HUES6 (cell line): ENCODE results near the gene TAF1B.
"Not testable (repeated sequence)": the region's sequence is repeated elsewhere in the genome, so short reads cannot be mapped to it uniquely, and the experiment has no call there.

ENCODE experiments used
- H3K27ac ChIP-seq: 2 replicates; pipeline ENCODE4 v1.7.0; 2013; ENCODE audit warnings: low read depth, mild to moderate bottlenecking, low read length, inconsistent platforms
- H3K27me3 ChIP-seq: 2 replicates; pipeline ENCODE4 v1.6.1; 2013; ENCODE audit warnings: low read length; ENCODE audit not compliant: control insufficient read depth, insufficient read depth
- H3K36me3 ChIP-seq: 2 replicates; pipeline ENCODE4 v1.6.1; 2013; ENCODE audit warnings: low read length; ENCODE audit not compliant: control insufficient read depth, insufficient read depth
- H3K4me1 ChIP-seq: 2 replicates; pipeline ENCODE4 v1.6.1; 2013; ENCODE audit warnings: low read length; ENCODE audit not compliant: control insufficient read depth, insufficient read depth
- H3K4me3 ChIP-seq: 2 replicates; pipeline ENCODE4 v1.5.1; 2013; ENCODE audit warnings: low read depth, low read length
- H3K9ac ChIP-seq: one replicate; pipeline ENCODE4 v1.6.1; 2013; ENCODE audit warnings: mild to moderate bottlenecking, low read length
- H3K9me3 ChIP-seq: 2 replicates; pipeline ENCODE4 v1.6.1; 2013; ENCODE audit warnings: low read depth, low read length; ENCODE audit not compliant: control insufficient read depth, insufficient read depth

TAF1B gene

DNA sequence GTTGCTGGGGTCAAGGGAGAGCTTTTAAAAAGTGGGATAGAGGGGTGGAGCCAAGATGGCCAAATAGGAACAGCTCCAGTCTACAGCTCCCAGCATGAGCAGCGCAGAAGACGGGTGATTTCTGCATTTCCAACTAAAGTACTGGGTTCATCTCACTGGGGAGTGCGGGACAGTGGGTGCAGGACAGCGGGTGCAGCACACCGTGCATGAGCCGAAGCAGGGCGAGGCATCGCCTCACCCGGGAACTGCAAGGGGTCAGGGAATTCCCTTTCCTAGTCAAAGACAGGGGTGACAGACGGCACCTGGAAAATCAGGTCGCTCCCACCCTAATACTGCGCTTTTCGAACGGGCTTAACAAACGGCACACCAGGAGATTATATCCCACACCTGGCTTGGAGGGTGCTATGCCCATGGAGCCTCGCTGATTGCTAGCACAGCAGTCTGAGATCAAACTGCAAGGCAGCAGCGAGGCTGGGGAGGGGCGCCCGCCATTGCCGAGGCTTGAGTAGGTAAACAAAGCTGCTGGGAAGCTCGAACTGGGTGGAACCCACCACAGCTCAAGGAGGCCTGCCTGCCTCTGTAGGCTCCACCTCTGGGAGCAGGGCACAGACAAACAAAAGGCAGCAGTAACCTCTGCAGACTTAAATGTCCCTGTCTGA is 17.8 kb downstream of the TAF1B start:
- not testable (repeated sequence) for H3K4me3 ChIP-seq, H3K27me3 ChIP-seq, H3K4me1 ChIP-seq, H3K9ac ChIP-seq, H3K27ac ChIP-seq
- Histone ChIP-seq H3K9me3 (peaks cover 54% of the 10 kb centered on the region), H3K36me3 (peaks cover 50% of the 10 kb centered on the region)

DNA sequence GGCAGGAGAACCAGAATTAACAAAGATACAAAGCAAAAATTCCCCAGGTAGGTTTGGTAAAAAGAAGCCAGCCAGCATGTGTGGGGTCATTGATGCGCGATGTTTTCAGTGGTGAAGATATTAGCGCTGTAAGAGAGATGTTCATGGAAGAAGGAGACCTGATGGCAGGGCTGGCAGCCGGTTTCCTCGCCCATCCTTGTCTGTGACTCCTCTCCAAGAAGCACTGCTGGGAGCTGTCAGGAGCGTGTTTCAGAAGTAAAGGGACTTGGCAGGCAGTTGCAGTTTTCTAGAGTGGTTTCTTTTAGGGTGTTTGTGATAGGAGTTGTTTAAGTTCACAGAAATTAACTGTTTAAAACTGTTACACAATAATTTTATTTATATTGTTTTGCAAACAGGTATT is 24.6 kb downstream of the TAF1B start:
- no peak overlapping the region for H3K4me3 ChIP-seq
- H3K27ac ChIP-seq = no peak overlapping the region
- H3K9me3 ChIP-seq = no peaks in the 10 kb centered on the region
- no peak overlapping the region for H3K9ac ChIP-seq
- H3K4me1 ChIP-seq = no peaks in the 10 kb centered on the region
- H3K36me3 ChIP-seq = peaks cover 42% of the 10 kb centered on the region
- no peaks in the 10 kb centered on the region for H3K27me3 ChIP-seq

DNA sequence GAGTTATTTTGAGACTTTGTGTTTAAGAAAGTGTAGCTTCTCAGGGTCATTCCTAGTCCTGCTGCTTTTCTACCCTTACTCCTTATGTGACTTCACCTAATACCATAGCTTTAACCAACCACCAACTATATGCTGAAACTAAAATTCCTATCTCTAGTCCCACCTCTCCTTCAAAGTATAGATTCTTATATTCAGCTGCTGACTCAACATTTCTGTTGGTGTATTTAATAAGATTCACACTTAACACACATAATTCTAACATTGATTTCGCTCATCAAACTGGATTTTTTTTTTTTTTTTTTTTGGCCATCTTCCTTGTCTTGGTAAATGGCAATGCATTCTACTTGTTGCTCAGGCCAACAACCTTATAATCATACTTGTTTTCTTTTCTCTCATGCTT is 30.1 kb downstream of the TAF1B start:
- Histone ChIP-seq H3K4me3 (no peak overlapping the region), H3K27ac (no peak overlapping the region), H3K9me3 (no peaks in the 10 kb centered on the region), H3K4me1 (peaks cover 7% of the 10 kb centered on the region), H3K27me3 (no peaks in the 10 kb centered on the region), H3K36me3 (peaks cover 77% of the 10 kb centered on the region), H3K9ac (no peak overlapping the region)

DNA sequence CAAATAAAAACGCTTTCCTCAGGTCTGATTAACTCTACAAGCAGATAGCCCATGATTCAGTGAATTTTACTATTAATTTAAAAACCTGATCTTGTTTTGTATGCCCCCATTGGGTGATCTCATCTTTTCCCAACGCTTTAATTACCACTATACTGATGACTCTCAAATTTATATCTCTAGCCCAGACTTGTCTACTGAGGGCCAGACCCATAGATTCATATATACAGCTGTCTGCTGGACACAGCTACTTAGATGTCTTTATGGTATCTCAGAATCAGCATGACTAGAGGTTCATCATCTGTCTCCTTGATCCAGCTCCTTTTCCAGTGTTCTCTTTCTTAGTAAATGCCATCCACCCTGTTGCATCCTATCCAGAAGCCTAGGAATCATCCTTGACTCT is 33.8 kb downstream of the TAF1B start:
- Histone ChIP-seq H3K36me3 (peaks cover 62% of the 10 kb centered on the region), H3K9ac (no peak overlapping the region), H3K9me3 (no peaks in the 10 kb centered on the region), H3K27me3 (no peaks in the 10 kb centered on the region), H3K4me1 (peaks cover 7% of the 10 kb centered on the region), H3K4me3 (no peak overlapping the region), H3K27ac (no peak overlapping the region; the same call in 1 of the 2 replicates)

- Histone ChIP-seq H3K36me3 (peaks cover 62% of the 10 kb centered on the region), H3K9me3 (no peaks in the 10 kb centered on the region), H3K27me3 (no peaks in the 10 kb centered on the region), H3K4me3 (no peak overlapping the region), H3K4me1 (peaks cover 7% of the 10 kb centered on the region), H3K27ac (no peak overlapping the region; the same call in 1 of the 2 replicates), H3K9ac (no peak overlapping the region)
These were observed 34.5 kb downstream of the TAF1B start for GRCh38 chr2:9877726-9878125.

DNA sequence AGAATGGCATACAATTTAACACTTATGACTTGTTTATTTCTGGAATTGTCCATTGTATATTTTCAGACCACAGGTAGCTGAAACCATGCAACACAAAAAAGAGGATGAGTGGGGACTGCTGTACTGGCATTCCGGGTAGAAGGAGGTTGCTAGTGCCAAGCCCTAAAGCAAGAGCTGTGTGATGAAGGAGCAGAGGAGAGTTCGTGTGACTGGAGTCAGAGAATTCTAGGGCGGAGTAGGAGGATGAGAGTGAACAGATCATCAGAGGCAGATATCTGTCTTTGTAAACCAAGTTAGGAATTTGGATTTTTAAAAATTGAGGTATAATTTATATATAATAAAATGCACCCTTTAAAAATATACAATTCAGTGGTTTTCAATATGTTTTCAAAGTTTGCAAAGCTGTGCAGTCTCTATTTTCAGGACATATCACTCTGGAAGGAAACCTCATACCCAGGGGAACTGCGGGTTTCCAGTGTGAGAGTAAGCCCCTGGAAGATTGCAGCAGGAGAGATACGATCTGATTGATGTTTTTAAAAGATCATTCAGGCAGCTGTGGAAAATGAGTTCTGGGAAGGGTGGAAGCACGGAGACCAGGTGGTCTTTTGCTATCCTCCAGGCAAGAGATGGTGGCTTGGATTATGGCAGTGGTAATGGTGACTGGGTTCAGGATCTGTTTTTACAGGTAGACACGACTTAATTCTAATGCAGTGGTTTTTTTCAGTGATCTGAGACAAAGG is 36.4 kb downstream of the TAF1B start:
- H3K9ac ChIP-seq = no peak overlapping the region
- no peaks in the 10 kb centered on the region for H3K27me3 ChIP-seq
- H3K27ac ChIP-seq = no peak overlapping the region
- no peaks in the 10 kb centered on the region for H3K9me3 ChIP-seq
- H3K36me3 ChIP-seq = peaks cover 63% of the 10 kb centered on the region
- H3K4me1 ChIP-seq = peaks cover 7% of the 10 kb centered on the region
- no peak overlapping the region for H3K4me3 ChIP-seq

DNA sequence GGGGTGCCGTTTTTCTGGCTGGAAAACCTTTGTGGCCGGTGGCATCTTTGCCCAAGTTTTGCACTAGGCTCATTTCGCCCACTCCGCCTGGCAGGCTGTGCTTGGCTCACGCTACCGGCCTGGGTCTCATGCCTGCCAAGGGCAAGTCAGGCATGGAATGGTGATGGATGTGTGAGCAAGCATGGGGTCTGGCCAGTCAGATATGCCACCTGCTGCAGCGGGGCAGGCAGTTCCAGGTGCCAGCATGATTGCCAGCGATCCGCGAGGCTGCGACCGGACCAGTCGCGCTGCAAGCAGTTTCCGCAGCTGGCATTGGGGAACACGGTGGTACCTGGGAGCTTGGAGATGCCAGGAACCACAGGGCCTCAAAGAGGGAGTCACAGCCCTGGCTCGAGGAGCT is 40.6 kb downstream of the TAF1B start:
- H3K27ac ChIP-seq = no peak overlapping the region

GRCh38 chr2:9884436-9884835 is 41.2 kb downstream of the TAF1B start:
- Histone ChIP-seq H3K27ac (no peak overlapping the region), H3K9ac (no peak overlapping the region), H3K36me3 (peaks cover 51% of the 10 kb centered on the region), H3K9me3 (peaks cover 3% of the 10 kb centered on the region; the same call in 1 of the 2 replicates), H3K4me3 (no peak overlapping the region), H3K27me3 (no peaks in the 10 kb centered on the region), H3K4me1 (no peaks in the 10 kb centered on the region)

More for the DNA sequence above, 40.6 kb downstream of the TAF1B start:
- no peak overlapping the region for H3K4me3 ChIP-seq
- no peak overlapping the region for H3K9ac ChIP-seq
- H3K4me1 ChIP-seq = no peaks in the 10 kb centered on the region
- H3K27me3 ChIP-seq = no peaks in the 10 kb centered on the region
- peaks cover 56% of the 10 kb centered on the region for H3K36me3 ChIP-seq
- H3K9me3 ChIP-seq = peaks cover 3% of the 10 kb centered on the region; the same call in 1 of the 2 replicates

- Histone ChIP-seq H3K4me3 (no peak overlapping the region), H3K27ac (no peak overlapping the region), H3K9ac (no peak overlapping the region), H3K9me3 (peaks cover 3% of the 10 kb centered on the region; the same call in 1 of the 2 replicates), H3K4me1 (no peaks in the 10 kb centered on the region), H3K36me3 (peaks cover 50% of the 10 kb centered on the region), H3K27me3 (no peaks in the 10 kb centered on the region)
These were observed 41.9 kb downstream of the TAF1B start for GRCh38 chr2:9885036-9885684.

DNA sequence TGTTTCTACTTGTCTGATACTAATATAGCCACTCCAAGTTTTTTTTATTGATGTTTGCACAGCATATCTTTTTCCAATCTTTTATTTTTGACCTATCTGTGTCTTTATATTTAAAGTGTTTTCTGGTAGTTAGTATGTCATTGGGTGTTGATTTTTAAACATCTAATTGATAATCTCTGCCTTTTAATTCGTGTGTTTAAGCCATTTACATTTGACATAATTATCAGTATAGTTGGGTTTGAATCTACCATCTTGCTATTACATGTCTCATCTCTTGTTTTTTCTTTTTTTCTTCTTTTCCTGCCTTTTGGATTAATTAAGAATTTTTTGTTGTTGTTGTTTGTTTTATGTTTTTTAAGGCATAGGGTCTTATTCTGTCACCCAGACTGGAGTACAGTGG is 44.2 kb downstream of the TAF1B start:
- Histone ChIP-seq H3K9ac (no peak overlapping the region), H3K4me3 (no peak overlapping the region), H3K4me1 (no peaks in the 10 kb centered on the region), H3K27me3 (no peaks in the 10 kb centered on the region), H3K36me3 (peaks cover 47% of the 10 kb centered on the region), H3K27ac (no peak overlapping the region), H3K9me3 (peaks cover 3% of the 10 kb centered on the region; the same call in 1 of the 2 replicates)

DNA sequence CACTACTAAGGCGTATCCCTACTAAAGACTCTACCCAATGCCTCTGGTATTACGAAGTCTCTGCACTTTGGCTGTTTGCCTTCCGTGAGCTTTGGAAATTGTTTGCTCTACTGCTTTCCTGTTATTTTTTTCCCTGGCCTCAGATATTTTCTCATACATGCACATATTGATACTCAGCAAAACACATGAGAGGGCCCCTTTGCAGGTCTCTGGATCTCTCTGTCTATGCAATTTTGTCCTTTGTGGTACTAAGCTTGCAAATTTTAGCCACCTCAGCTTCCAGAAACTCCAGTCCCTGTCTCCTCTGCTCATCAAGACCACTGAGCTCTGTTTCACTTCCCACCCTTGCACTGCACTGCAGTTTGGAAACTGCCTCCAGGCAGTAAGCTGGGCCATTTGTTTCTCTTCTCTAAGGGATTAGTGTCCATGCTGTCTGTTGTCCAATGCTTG is 46.6 kb downstream of the TAF1B start:
- H3K27me3 ChIP-seq = no peaks in the 10 kb centered on the region
- H3K9me3 ChIP-seq = peaks cover 3% of the 10 kb centered on the region; the same call in 1 of the 2 replicates
- H3K27ac ChIP-seq = no peak overlapping the region
- H3K4me3 ChIP-seq = no peak overlapping the region
- H3K36me3 ChIP-seq = peaks cover 25% of the 10 kb centered on the region
- no peaks in the 10 kb centered on the region for H3K4me1 ChIP-seq
- no peak overlapping the region for H3K9ac ChIP-seq
